Lower leg skin (tissue), 3 donors: ENCODE data around the gene CDSN.

Experiments used
- CTCF ChIP-seq, 3 donors: fragments of 450-650 bp; IDR thresholded peaks; one replicate each; pipeline ENCODE4 v1.5.1; 2016; ENCODE audit warnings: antibody characterized with exemption in 3 of 3, mild to moderate bottlenecking in 3 of 3, moderate library complexity in 2 of 3
- POLR2A ChIP-seq, 2 donors: fragments of 450-650 bp; IDR thresholded peaks; one replicate each; pipeline ENCODE4 v1.6.1; 2016 to 2017; ENCODE audit warnings: antibody characterized with exemption in 2 of 2, mild to moderate bottlenecking in 1 of 2, moderate library complexity in 1 of 2

- TF ChIP-seq CTCF (IDR thresholded peaks at IDR 0.05) (no peak), POLR2A (IDR thresholded peaks at IDR 0.05) (no peak)
Observed at GRCh38 chr6:31096656-31097055, 23.6 kb downstream of the CDSN start.
